Esophagus muscularis mucosa (tissue), 4 donors: ENCODE measurements around the gene ATP9A. TPM values are rescaled to one million over a fixed set of nuclear protein-coding genes. Genes with fewer than 3 reads are reported as not detected.

ENCODE experiments used
- DNase-seq: peaks from one replicate; pipeline ENCODE4 v3.0.0-alpha.2; 2017; ENCODE audit errors: extremely low spot score
- H3K27ac ChIP-seq, 4 donors: fragments of 200-600 bp; sonication (generic); replicated peaks in 1 of 4; 1 replicate in 3 of 4; 2 replicates in 1 of 4; pipeline ENCODE4 v1.5.1; 2016 to 2019; ENCODE audit warnings: mild to moderate bottlenecking in 1 of 4
- H3K27me3 ChIP-seq, 4 donors: fragments of 200-600 bp; sonication (generic); one replicate each; pipeline versions ENCODE4 v1.5.1 to v1.6.0; 2016 to 2019
- H3K36me3 ChIP-seq, 4 donors: fragments of 200-600 bp; sonication (generic); one replicate each; pipeline ENCODE4 v1.5.1; 2016 to 2019
- H3K4me1 ChIP-seq, 4 donors: fragments of 200-600 bp; sonication (generic); one replicate each; pipeline ENCODE4 v1.5.1; 2016 to 2019
- H3K4me3 ChIP-seq, 4 donors: fragments of 200-600 bp; sonication (generic); 1 replicate in 2 of 4; 2 replicates in 2 of 4; pipeline ENCODE4 v1.5.1; 2016 to 2019; ENCODE audit warnings: mild to moderate bottlenecking in 4 of 4, moderate library complexity in 1 of 4
- H3K9me3 ChIP-seq, 4 donors: fragments of 200-600 bp; sonication (generic); 1 replicate in 3 of 4; 2 replicates in 1 of 4; pipeline ENCODE4 v1.5.1; 2016 to 2019
- CTCF ChIP-seq, 3 experiments: fragments of 200-600 bp in 2 of 3; fragments of 450-650 bp in 1 of 3; sonication (generic) in 2 of 3; IDR thresholded peaks; one replicate each; pipeline ENCODE4 v1.5.1; 2017 to 2019; ENCODE audit warnings: antibody characterized with exemption in 3 of 3, mild to moderate bottlenecking in 2 of 3, moderate library complexity in 1 of 3
- EP300 ChIP-seq: sonication (generic); formaldehyde crosslinking; IDR thresholded peaks from one replicate; pipeline ENCODE4 v1.6.1; 2017; ENCODE audit warnings: antibody characterized with exemption
- POLR2A ChIP-seq: fragments of 450-650 bp; IDR thresholded peaks from one replicate; pipeline ENCODE4 v1.6.1; 2017; ENCODE audit warnings: antibody characterized with exemption, moderate library complexity, mild to moderate bottlenecking, low read depth
- POLR2AphosphoS5 ChIP-seq, 2 donors: sonication (generic); formaldehyde crosslinking; IDR thresholded peaks; one replicate each; pipeline ENCODE4 v1.6.1; 2017; ENCODE audit warnings: antibody characterized with exemption in 2 of 2
- WGBS: methylation state at CpG from one replicate; pipeline ENCODE4 v1.1.5; 2018; 5-methylcytosine and 5-hydroxymethylcytosine counted together
- intact Hi-C: fragments of 100-400 bp; cut with DNase I; formaldehyde crosslinking; loops from one replicate; pipeline ENCODE4 v1.15.1; 2023
- total RNA-seq, 4 donors: library from RNA; depleted of rRNA; stranded (reverse); fragments of >200 nt; gene quantifications; one replicate each; pipeline versions ENCODE4 v1.1.0 to v1.2.1, GENCODE V29; 2016

The ATP9A gene
- total RNA-seq, 4 donors from 2014 or later: 44.4 to 70.9 (median 56.0) TPM

- H3K36me3 ChIP-seq: peaks cover 3 to 38% (median 8%) of the 10 kb centered on the region in 4 donors
- intact Hi-C loops: no loop called here
Observed at GRCh38 chr20:51680067-51680749, 88.0 kb downstream of the ATP9A start.

GRCh38 chr20:51679254-51679921 lies 88.8 kb downstream of the ATP9A start:
- H3K9me3 ChIP-seq: no peaks in the 10 kb centered on the region
- H3K27me3 ChIP-seq: no peaks in the 10 kb centered on the region
- peaks cover 0 to 11% (median 7%) of the 10 kb centered on the region in 4 donors for H3K4me1 ChIP-seq
- H3K4me3 ChIP-seq: no peak overlapping the region
- TF ChIP-seq POLR2A (no peak), POLR2AphosphoS5 (IDR thresholded peaks at IDR 0.05) (no peak), EP300 (no peak), CTCF (IDR thresholded peaks at IDR 0.05) (no peak)
- H3K27ac ChIP-seq: no peak overlapping the region
- peaks cover 3 to 41% (median 14%) of the 10 kb centered on the region in 4 donors for H3K36me3 ChIP-seq
- intact Hi-C loops: no loop called here
- DNase-seq: no peak
- 90% methylated on average over 13 of the region's 13 CpGs for WGBS

More at GRCh38 chr20:51680067-51680749, 88.0 kb downstream of the ATP9A start:
- Histone ChIP-seq H3K4me1 (peaks cover 0 to 11% (median 7%) of the 10 kb centered on the region in 4 donors), H3K9me3 (no peaks in the 10 kb centered on the region), H3K4me3 (no peak overlapping the region), H3K27me3 (no peaks in the 10 kb centered on the region), H3K27ac (no peak overlapping the region)
- no peak for DNase-seq
- 86% methylated on average over 10 of the region's 10 CpGs for WGBS
- TF ChIP-seq CTCF (IDR thresholded peaks at IDR 0.05): no peak
- no peak for TF ChIP-seq EP300
- no peak for TF ChIP-seq POLR2A
- TF ChIP-seq POLR2AphosphoS5 (IDR thresholded peaks at IDR 0.05): no peak

GRCh38 chr20:51678026-51678697 lies 90.0 kb downstream of the ATP9A start:
- peaks cover 11 to 53% (median 26%) of the 10 kb centered on the region in 4 donors for H3K36me3 ChIP-seq
- TF ChIP-seq POLR2A (no peak), CTCF (IDR thresholded peaks at IDR 0.05) (peak in 1 of 3 experiments; percentile 5)
- H3K27ac ChIP-seq: no peak overlapping the region
- intact Hi-C loops: no loop called here
- H3K4me3 ChIP-seq: no peak overlapping the region
- no peaks in the 10 kb centered on the region for H3K9me3 ChIP-seq
- WGBS: 41% methylated on average over 16 of the region's 16 CpGs
- peaks cover 0 to 11% (median 7%) of the 10 kb centered on the region in 4 donors for H3K4me1 ChIP-seq
- DNase-seq: no peak
- no peaks in the 10 kb centered on the region for H3K27me3 ChIP-seq

DNA sequence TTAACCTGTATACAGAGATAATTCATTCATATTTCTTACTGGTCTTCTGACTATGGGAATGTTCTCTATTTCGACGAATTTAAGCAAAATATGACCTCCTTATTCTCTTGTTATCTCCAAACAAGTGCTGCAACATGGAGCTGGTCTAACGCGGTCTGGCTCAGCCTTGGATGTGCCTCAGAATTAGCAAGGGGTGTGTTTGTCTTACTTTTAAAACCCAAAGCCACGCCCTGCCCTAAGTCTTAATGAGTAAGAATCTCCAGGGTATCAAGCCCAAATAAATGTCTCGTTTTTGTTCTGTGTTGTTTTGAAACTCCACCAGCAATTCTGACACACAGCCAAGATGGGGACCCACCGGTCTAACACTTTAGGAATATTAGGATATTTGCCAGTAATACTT lies 99.2 kb downstream of the ATP9A start:
- no peak overlapping the region for H3K27ac ChIP-seq
- TF ChIP-seq EP300 (no peak), POLR2AphosphoS5 (IDR thresholded peaks at IDR 0.05) (no peak), CTCF (IDR thresholded peaks at IDR 0.05) (no peak), POLR2A (no peak)
- H3K4me1 ChIP-seq: no peaks in the 10 kb centered on the region
- H3K9me3 ChIP-seq: no peaks in the 10 kb centered on the region
- no peaks in the 10 kb centered on the region for H3K27me3 ChIP-seq
- intact Hi-C loops: no loop called here
- H3K36me3 ChIP-seq: peaks cover 17 to 86% (median 48%) of the 10 kb centered on the region in 4 donors
- 79% methylated on average over 7 of the region's 7 CpGs for WGBS
- DNase-seq: no peak
- H3K4me3 ChIP-seq: no peak overlapping the region
